AG20443 (cell line): ENCODE results near the gene GSTT4.
"Not testable (repeated sequence)": the region's sequence is repeated elsewhere in the genome, so short reads cannot be mapped to it uniquely, and the experiment has no call there.

Source experiments
- DNase-seq: peaks from one replicate; pipeline ENCODE4 v3.0.0; 2012; ENCODE audit warnings: low spot score, mixed read lengths

Gene GSTT4

DNA sequence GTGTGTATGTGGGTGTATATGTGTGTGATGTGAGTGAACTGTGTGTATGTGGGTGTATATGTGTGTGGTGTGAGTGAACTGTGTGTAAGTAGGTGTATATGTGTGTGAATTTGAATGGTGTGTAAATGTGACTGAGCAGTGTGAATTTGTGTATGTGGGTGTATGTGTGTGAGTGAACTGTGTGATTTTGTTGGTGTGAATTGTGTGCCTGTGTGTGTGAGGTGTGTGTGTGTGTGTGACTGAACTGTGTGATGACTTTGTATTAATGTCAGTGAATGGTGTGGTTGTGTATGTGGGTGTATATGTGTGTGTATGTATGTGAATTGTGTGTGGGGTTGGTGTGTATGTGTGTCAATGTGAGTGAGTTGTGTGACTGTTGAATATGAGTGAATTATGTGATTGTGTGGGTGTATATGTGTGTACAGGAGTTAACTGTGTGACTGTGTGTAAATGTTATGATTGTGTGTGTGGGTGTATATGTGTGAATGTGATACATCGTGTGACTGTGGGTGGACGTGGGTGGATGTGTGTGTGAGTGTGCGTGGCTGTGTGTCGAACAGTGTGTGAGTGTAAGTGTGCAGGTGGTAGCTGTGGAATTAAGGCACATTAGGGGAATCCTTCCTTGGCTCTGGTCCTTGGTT is 18.6 kb downstream of the GSTT4 start:
- not testable (repeated sequence) for DNase-seq

DNA sequence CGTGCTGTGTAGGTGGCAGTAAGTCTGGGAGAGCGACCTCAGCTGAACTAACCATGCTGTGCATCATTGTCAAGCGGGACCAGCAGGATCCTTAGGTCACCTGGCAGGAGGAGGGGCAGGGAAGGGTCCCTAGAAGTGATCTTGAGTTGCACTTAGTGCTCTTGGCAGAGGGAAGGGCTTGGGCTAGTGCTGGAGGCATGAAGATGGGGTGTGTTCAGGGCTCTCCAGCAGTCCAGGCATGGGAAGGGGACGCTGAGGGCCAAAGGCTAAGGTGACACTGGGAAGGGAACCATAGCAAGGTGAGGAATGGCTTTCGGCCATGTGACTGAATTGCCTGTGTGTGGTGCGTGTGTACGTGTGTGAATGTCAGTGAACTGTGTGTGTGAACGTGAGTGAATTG is 19.2 kb downstream of the GSTT4 start:
- DNase-seq = not testable (repeated sequence)

DNA sequence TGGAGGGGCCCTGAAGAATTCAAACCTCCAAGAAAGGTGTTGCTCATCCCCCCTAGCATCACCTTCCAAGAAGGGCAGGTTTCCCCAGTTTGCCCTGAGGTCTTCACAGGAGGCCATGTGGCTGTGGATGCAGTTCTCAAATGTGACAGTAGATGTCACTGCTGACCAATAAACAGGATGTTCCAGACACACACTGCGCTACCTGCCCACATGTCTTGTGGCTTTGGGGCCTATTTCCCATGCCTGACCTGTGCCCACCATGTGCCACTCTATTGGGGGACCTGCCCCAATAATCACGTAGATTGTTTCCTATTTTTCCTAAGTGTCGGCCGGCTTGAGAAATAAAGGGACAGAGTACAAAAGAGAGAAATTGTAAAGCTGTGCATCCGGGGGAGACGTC is 20.8 kb downstream of the GSTT4 start:
- DNase-seq = peak; percentile 30

DNA sequence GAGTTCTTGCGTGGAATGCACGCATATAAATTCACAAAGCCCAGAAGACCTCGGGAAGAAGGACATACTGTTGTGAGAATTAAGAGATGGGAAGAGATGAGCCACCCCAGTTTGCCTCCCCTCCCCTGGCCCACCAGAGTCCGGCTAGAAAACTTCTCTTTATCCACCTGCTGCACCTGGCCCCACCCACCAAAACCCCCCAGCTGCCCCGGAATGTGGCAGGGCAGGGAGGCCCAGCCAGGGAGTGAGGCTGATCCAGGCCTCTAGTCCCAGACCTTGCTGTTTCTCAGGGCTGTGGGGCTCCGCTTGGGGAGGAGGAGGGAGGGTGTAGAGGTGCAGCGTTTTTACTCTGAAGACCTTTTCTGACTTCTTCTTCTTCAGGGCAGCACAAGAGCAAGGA is 24.7 kb downstream of the GSTT4 start:
- not testable (repeated sequence) for DNase-seq

DNA sequence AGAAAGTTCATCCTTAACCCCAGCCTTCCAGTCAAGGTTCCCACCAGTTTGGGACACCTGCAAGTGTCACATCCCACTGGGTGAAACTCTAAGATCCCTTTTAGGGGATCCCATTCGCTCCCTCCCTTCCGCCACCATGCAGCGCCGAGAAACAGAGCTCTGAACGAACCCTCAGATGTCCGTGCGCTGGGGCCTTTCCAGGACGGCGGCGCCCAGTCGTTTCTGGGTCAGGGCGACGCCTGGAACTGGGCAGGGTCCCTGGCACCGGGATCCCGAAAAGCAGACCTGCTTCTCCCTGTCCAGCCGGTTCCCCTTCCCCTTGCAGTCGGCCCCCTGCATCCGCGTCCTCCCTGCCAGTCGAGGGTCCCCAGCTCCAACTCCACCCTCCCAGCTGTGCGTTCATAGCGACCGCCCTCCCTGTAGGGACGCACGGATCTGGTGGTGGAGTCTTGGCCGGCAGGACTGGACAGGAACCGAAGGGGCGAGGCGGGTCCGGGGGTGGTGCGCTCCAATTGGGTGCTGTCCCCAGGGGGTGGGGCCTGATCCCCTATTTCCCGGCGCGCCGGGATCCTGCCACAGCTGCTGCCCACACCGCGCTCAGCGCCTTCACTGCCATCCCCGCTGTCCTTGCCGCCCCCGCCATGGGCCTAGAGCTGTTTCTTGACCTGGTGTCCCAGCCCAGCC is 25.6 kb downstream of the GSTT4 start, which contains the start of gene GSTT2:
Gene GSTT2, plus strand, starts transcription at position 578 of the 684 bp plus-strand sequence.
- DNase-seq = not testable (repeated sequence)

DNA sequence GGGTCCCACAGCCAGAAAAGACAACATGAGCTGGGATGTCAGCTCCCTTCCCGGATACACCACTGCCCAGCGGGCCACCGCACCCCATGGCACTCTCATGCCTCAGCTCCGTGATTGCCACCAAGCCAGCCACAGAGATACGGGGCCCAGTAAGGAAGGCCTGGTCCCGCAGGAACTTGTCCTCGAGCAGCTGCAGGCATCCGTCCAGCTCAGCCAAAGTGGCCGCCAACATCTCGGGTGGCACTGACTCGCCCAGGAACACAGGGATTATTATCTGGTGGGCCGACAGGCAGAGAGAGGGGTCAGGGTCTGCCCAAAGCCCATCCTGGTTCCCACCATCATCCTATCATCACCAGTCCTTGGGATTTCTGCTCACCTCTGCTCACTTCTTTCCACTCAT is 27.9 kb downstream of the GSTT4 start:
- not testable (repeated sequence) for DNase-seq

DNA sequence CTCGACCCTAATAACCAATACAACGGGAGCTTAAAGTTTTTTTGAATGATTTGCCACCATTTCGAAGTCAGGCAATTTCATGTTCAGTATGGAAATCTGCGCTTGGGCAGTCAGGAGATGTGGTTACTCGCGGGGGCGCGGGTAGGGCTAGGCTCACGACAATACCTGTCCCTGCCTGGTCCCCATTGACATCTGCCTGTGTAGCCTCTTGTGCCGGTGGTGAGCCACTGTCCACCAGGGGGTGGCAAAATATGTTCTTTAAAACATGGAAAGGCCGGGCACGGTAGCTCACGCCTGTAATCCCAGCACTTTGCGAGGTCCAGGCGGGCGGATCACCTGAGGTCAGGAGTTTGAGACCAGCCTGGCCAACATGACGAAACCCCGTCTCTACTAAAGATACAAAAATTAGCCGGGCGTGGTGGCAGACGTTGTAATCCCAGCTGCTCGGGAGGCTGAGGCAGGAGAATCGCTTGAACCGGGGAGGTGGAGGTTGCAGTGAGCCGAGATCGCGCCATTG is 30.4 kb downstream of the GSTT4 start:
- not testable (repeated sequence) for DNase-seq

DNA sequence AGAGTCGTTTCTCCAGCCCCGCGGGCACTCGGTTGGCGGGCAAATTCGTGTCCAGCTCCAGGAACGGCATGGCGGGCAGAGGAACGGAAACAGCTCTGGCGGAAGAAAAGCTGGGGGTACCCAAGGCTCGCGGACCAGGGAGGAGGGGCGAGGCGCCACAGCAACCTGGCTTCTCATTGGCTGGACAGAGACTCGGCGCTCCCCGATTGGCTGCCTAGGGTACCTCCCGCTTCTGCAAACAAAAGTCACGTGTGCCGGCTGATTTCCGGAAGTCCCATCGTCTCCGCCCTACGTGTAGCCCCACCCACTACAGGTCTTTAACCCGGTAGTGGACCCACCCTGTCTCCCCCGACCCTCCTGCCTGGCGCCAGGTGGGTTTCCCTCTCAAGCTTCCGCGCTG is 30.9 kb downstream of the GSTT4 start, which contains the start of gene DDT:
Gene DDT, minus strand, starts transcription at position 97 of the 400 bp plus-strand sequence. Its CDS starts 27 bp downstream, at position 70.
- DNase-seq = not testable (repeated sequence)

DNA sequence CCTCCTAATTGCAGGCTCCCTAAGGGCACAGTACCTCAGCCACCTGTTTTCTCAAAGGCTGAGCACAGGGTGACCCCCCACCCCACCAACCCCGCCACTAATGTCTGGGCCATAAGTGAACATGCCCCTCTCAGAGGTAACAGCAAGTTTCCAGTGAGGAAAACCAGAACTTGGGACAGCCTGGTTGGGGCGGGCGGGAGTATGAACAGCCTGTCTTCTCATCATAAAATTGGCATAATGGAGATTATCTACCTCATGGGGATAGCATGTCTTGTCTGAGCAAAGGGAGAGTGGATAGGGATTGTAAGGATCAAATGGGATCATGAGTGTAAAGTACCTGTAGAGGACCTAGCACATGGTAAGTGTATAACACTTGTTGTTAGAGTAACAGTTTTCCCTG is 33.3 kb downstream of the GSTT4 start:
- peak; percentile 0 for DNase-seq

DNA sequence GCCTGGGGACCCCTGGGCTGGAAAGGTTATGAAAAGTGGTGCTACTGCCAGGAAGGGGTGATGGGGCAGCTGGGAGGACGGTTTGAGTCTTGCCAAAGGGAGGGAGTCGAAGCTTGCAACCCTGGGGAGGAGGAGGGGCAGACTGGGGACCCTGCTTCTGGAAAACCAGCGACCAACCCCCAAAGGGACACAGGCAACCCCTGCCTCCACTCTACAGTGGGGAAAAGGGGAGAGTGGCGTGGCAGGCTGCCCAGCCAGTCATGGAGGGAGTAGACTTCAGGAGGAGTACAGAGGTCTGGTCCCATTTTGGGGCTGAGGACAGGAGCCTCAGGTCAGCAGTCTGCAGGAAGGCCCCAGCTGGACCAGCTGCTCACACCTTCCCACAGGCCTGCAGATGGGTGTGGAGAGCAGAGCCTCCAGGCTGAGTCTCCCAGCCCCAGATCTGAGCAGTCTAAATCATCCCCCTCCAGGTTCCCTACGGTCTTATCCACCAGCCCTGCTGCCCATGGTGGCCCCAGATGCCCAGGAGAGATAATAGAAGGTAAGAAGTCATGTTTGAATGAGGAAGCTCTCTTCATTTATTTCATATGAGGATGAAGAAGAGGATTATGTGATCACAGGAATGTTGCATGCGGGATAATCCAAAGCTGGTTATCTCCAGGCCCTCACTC is 34.3 kb downstream of the GSTT4 start:
- peak; percentile 1 for DNase-seq

DNA sequence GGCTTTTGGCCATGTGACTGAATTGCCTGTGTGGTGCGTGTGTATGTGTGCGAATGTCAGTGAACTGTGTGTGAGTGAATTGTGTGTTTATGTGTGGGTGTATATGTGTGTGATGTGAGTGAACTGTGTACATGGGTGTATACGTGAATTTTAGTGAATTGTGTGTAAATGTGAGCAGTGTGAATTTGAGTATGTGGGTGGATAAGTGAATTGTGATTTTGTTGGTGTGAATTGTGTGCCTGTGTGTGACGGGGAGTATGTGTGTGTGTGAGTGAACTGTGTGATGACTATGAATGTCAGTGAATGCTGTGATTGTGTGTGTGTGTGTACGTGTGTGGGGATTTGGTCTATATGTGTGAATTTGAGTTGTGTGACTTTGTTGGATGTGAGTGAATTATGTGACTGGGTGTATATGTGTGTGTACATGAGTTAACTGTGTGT is 35.0 kb downstream of the GSTT4 start:
- DNase-seq = no peak

DNA sequence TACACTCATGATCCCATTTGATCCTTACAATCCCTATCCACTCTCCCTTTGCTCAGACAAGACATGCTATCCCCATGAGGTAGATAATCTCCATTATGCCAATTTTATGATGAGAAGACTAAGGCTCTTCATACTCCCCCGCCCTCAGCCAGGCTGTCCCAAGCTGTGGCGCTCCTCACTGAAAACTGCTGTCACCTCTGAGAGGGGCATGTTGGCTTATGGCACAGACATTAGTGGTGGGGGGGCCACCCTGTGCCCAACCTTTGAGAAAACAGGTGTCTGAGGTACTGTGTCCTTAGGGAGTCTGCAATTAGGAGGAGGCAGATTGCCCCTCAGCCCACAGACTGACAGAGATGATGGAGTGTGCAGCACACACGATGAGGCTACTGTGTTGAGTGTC is 36.2 kb downstream of the GSTT4 start:
- peak; percentile 3 for DNase-seq

DNA sequence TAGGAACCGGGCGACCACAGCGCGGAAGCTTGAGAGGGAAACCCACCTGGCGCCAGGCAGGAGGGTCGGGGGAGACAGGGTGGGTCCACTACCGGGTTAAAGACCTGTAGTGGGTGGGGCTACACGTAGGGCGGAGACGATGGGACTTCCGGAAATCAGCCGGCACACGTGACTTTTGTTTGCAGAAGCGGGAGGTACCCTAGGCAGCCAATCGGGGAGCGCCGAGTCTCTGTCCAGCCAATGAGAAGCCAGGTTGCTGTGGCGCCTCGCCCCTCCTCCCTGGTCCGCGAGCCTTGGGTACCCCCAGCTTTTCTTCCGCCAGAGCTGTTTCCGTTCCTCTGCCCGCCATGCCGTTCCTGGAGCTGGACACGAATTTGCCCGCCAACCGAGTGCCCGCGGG is 38.7 kb downstream of the GSTT4 start, which contains the start of gene DDTL:
Gene DDTL, plus strand, starts transcription at position 321 of the 400 bp plus-strand sequence. Its CDS starts 27 bp downstream, at position 348.
- DNase-seq = not testable (repeated sequence)

DNA sequence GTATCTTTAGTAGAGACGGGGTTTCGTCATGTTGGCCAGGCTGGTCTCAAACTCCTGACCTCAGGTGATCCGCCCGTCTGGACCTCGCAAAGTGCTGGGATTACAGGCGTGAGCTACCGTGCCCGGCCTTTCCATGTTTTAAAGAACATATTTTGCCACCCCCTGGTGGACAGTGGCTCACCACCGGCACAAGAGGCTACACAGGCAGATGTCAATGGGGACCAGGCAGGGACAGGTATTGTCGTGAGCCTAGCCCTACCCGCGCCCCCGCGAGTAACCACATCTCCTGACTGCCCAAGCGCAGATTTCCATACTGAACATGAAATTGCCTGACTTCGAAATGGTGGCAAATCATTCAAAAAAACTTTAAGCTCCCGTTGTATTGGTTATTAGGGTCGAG is 39.2 kb downstream of the GSTT4 start:
- DNase-seq = not testable (repeated sequence)

DNA sequence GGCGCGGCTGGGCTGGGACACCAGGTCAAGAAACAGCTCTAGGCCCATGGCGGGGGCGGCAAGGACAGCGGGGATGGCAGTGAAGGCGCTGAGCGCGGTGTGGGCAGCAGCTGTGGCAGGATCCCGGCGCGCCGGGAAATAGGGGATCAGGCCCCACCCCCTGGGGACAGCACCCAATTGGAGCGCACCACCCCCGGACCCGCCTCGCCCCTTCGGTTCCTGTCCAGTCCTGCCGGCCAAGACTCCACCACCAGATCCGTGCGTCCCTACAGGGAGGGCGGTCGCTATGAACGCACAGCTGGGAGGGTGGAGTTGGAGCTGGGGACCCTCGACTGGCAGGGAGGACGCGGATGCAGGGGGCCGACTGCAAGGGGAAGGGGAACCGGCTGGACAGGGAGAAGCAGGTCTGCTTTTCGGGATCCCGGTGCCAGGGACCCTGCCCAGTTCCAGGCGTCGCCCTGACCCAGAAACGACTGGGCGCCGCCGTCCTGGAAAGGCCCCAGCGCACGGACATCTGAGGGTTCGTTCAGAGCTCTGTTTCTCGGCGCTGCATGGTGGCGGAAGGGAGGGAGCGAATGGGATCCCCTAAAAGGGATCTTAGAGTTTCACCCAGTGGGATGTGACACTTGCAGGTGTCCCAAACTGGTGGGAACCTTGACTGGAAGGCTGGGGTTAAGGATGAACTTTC is 44.0 kb downstream of the GSTT4 start, which contains the start of gene GSTT2B:
Gene GSTT2B, minus strand, starts transcription at position 112 of the 688 bp plus-strand sequence. Its CDS starts 64 bp downstream, at position 48.
- DNase-seq = not testable (repeated sequence)

DNA sequence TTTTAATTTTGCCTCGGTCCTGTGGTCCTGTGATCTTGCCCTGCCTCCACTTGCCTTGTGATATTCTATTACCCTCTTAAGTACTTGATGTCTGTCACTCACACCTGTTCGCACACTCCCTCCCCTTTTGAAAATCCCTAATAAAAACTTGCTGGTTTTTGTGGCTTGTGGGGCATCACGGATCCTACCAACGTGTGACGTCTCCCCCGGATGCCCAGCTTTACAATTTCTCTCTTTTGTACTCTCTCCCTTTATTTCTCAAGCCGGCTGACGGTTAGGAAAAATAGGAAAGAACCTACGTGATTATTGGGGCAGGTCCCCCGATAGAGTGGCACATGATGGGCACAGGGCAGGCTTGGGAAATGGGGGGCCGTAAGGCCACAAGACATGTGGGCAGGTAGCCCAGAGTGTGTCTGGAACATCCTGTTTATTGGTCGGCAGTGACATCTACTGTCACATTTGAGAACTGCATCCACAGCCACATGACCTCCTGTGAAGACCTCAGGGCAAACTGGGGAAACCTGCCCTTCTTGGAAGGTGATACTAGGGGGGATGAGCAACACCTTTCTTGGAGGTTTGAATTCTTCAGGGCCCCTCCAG is 48.9 kb downstream of the GSTT4 start:
- DNase-seq = peak; percentile 57

DNA sequence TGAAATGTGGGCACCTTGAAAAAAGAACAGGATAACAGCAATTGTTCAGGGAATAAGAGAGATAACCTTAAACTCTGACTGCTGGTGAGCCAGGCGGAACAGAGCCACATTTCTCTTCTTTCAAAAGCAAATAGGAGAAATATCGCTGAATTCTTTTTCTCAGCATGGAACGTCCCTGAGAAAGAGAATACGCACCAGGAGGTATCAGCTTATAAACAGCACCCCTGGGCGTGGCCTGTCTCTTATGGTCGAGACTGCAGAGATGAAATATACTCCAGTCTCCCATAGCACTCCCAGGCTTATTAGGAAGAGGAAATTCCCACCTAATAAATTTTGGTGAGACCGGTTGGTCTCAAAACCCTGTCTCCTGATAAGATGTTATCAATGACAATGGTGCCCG is 49.4 kb downstream of the GSTT4 start:
- not testable (repeated sequence) for DNase-seq

DNA sequence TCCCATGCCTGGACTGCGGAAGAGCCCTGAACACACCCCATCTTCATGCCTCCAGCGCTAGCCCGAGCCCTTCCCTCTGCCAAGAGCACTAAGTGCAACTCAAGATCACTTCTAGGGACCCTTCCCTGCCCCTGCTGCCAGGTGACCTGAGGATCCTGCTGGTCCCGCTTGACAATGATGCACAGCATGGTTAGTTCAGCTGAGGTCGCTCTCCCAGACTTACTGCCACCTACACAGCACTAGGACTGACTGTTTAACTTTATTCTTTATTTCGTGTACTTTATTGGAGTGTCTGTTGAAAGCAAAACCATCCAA is 50.3 kb downstream of the GSTT4 start:
- DNase-seq = not testable (repeated sequence)

DNA sequence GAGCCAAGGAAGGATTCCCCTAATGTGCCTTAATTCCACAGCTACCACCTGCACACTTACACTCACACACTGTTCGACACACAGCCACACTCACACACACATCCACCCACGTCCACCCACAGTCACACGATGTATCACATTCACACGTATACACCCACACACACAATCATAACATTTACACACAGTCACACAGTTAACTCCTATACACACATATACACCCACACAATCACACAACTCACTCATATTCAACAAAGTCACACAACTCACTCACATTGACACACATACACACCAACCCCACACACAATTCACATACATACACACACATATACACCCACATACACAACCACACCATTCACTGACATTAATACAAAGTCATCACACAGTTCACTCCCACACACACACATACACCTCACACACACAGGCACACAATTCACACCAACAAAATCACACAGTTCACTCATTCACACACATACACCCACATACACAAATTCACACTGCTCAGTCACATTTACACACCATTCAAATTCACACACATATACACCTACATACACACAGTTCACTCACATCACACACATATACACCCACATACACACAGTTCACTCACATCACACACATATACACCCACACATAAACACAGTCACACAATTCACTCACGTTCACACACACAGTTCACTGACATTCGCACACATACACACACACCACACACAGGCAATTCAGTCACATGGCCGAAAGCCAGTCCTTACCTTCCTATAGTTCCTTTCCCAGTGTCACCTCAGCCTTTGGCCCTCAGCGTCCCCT is 50.9 kb downstream of the GSTT4 start:
- not testable (repeated sequence) for DNase-seq

DNA sequence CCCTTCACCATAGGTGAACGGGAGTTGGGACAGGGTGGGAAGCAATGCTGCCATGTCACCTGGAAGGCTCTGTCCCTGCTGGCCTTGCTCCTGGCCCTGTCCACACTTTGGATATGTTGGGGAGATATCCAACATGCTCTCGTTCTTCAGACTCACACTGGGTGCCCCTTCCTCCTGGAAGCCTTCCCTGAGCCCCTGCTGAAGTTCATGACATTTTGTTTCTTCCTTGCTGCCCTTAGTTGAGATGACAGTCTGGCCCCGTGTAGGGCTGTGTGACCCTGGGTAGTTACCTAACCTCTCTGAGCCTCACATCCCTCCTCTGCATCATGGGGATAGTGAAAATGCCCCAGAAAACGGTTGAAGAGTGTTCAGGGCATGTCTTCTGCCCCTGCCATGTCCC is 51.8 kb downstream of the GSTT4 start:
- not testable (repeated sequence) for DNase-seq
